Measurements from ENCODE around the gene CCDC107.

The CCDC107 gene

DNA sequence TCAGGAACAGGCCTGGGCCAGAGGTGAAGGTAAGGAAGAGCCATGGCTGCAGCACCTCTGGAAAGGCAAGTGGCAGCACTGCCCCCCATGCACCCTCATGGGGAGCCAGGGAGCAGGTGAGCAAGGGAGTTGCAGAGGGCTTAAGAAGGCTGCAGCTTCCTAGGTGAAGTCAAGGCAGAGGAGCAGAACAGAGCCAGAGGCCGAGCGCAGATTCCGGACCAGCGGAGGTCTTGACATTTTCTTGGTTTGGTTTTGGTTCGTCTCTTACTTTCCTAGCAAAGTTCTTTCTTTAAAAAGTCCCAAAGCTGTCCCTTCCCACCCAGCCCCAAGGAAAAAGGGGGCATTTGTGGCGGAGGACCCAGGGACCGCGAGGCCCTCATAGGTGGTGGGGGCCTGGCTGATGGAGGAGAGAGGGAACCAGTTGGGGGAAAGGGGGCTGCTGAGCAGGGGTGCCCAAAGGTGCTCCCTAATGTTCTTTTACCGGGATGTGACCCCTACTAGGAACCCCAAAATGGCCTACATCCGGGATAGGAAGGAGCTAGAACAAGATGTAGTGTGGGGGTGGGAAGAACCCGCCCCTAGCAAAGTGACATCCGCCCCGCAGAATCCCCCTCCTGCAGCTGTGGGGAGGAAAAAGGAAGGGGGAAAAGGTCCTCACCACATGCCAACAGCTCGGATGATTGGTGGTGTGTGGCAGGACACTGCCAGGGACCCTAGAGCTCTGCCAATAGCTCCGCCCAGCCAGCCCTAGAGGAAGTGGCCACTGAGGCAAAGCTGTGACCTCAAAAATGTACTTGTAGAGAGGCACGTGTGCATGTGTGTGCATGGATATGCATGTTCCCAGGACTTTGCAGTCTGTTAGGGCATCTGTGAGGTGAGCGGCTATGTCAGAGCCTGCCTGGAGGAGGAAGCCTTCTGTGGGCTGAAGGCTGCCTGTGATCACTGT lies 39.0 kb upstream of the CCDC107 start:
- Histone ChIP-seq H2BK5ac (ENCODE audit: low read length) (no peak overlapping the region), H3K4me3 (ENCODE audit: low read length) (no peak overlapping the region), H3K79me2 (ENCODE audit: control insufficient read depth, insufficient read depth, low read length) (no peaks in the 10 kb centered on the region), H2BK120ac (ENCODE audit: low read depth, low read length) (no peak overlapping the region), H3K4ac (ENCODE audit: low read depth, low read length) (no peak overlapping the region), H4K8ac (ENCODE audit: low read depth, low read length) (no peak overlapping the region), H3K36me3 (ENCODE audit: control insufficient read depth, insufficient read depth, low read length) (no peaks in the 10 kb centered on the region), H3K79me1 (ENCODE audit: low read length) (no peaks in the 10 kb centered on the region), H3K56ac (ENCODE audit: low read length) (no peak overlapping the region), H3K4me2 (ENCODE audit: low read length) (no peak overlapping the region), H3K18ac (ENCODE audit: low read length) (no peak overlapping the region), H2BK15ac (replicated peaks; ENCODE audit: low read depth) (no peak overlapping the region), H3K4me1 (ENCODE audit: control insufficient read depth, low read depth, low read length) (peaks cover 4% of the 10 kb centered on the region), H4K5ac (ENCODE audit: low read length) (no peak overlapping the region), H3K23ac (ENCODE audit: low read length) (no peak overlapping the region), H3K27ac (ENCODE audit: low read depth, low read length) (no peak overlapping the region), H3K27me3 (ENCODE audit: insufficient read depth, low read length, poor library complexity) (no peaks in the 10 kb centered on the region), H2AK5ac (ENCODE audit: low read length) (no peak overlapping the region), H3K9ac (ENCODE audit: low read length) (no peak overlapping the region)
- no CpG with 5 or more reads among the region's 17 CpGs for WGBS (ENCODE audit: extremely low coverage, insufficient coverage, low lambda C conversion rate)
- DNase-seq, result no peak

DNA sequence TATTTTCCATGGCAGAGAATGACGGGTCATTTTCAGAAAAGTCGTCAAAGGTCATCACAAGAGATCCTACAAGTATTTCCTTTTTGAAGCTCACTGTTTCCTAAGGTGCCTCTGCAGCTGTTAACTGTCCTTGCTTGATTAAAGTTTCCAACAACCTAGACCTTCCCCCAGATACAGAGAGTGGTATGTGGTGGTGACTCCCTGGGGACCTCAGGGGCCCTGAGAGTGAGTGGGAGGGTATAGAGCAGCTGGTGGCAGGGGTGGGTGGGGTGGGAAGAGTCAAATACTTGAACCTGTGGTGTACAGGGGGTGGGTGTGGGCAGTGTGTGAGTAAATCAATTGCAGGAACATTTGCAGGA lies 38.3 kb upstream of the CCDC107 start:
- peaks cover 4% of the 10 kb centered on the region for H3K4me1 ChIP-seq (ENCODE audit: control insufficient read depth, low read depth, low read length)
- no CpG with 5 or more reads among the region's 2 CpGs for WGBS (ENCODE audit: extremely low coverage, insufficient coverage, low lambda C conversion rate)
- no peaks in the 10 kb centered on the region for H3K27me3 ChIP-seq (ENCODE audit: insufficient read depth, low read length, poor library complexity)

DNA sequence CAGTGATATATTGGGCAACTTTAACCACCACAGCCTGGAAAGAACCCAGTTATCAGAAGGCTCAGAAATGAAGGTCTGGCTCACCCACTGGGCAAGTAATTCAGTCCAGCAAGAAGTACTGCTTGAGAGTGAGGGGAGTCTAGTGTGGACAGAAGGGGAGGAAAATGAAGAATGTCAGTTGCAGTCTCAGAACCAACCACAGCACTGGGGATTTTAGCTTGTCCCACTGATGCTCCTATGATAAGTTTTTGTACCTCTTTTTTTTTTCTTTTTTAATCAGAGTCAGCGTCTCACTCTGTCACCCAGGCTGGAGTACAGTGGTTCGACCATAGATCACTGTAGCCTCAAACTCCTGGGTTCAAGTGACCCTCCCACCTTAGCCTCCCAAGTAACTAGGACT lies 30.5 kb upstream of the CCDC107 start:
- WGBS (ENCODE audit: extremely low coverage, insufficient coverage, low lambda C conversion rate), result no CpG with 5 or more reads among the region's 2 CpGs

More for the DNA sequence above, 38.3 kb upstream of the CCDC107 start:
- no peaks in the 10 kb centered on the region for H3K79me1 ChIP-seq (ENCODE audit: low read length)
- no peak overlapping the region for H2BK120ac ChIP-seq (ENCODE audit: low read depth, low read length)
- H3K9ac ChIP-seq (ENCODE audit: low read length), result no peak overlapping the region
- H3K56ac ChIP-seq (ENCODE audit: low read length), result no peak overlapping the region
- H3K4ac ChIP-seq (ENCODE audit: low read depth, low read length), result no peak overlapping the region
- DNase-seq, result no peak
- no peak overlapping the region for H3K4me3 ChIP-seq (ENCODE audit: low read length)
- no peak overlapping the region for H2AK5ac ChIP-seq (ENCODE audit: low read length)
- H3K36me3 ChIP-seq (ENCODE audit: control insufficient read depth, insufficient read depth, low read length), result no peaks in the 10 kb centered on the region
- H3K23ac ChIP-seq (ENCODE audit: low read length), result no peak overlapping the region
- no peak overlapping the region for H2BK5ac ChIP-seq (ENCODE audit: low read length)
- H3K27ac ChIP-seq (ENCODE audit: low read depth, low read length), result no peak overlapping the region
- no peaks in the 10 kb centered on the region for H3K79me2 ChIP-seq (ENCODE audit: control insufficient read depth, insufficient read depth, low read length)
- H2BK15ac ChIP-seq (replicated peaks; ENCODE audit: low read depth), result no peak overlapping the region
- no peak overlapping the region for H3K18ac ChIP-seq (ENCODE audit: low read length)
- no peak overlapping the region for H4K8ac ChIP-seq (ENCODE audit: low read depth, low read length)
- H4K5ac ChIP-seq (ENCODE audit: low read length), result no peak overlapping the region
- H3K4me2 ChIP-seq (ENCODE audit: low read length), result no peak overlapping the region

DNA sequence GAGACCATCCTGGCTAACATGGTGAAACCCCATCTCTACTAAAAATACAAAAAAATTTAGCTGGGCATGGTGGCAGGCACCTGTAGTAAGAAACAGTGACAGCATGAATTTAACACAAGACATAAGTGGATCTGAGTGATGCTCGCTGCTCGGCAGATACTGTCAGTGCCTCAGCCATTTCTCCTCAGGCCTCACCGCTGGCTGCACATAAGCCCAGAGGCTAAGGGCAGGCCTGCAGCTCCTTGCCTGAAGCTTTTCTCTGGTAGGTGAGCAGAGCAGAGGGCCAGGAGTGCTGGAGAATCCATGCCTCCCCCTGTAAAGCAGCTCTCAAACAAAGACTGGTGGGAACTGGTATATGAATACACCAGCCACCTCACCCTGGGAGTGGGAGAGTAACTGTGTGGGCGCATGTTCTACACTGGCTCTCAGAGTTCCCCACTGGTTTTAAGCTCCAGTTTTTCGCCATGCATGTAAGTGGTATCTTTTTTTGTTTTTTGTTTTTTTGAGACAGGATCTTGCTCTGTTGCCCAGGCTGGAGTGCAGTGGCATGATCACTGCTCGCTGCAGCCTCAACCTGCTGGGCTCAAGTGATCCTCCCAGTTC lies 29.6 kb upstream of the CCDC107 start:
- H3K27ac ChIP-seq (ENCODE audit: low read depth, low read length), result no peak overlapping the region
- WGBS (ENCODE audit: extremely low coverage, insufficient coverage, low lambda C conversion rate), result no CpG with 5 or more reads among the region's 6 CpGs
- H2BK5ac ChIP-seq (ENCODE audit: low read length), result no peak overlapping the region

More for the DNA sequence above, 30.5 kb upstream of the CCDC107 start:
- H3K4ac ChIP-seq (ENCODE audit: low read depth, low read length), result no peak overlapping the region
- no peaks in the 10 kb centered on the region for H3K79me2 ChIP-seq (ENCODE audit: control insufficient read depth, insufficient read depth, low read length)
- no peak for DNase-seq
- no peak overlapping the region for H3K27ac ChIP-seq (ENCODE audit: low read depth, low read length)
- no peaks in the 10 kb centered on the region for H3K27me3 ChIP-seq (ENCODE audit: insufficient read depth, low read length, poor library complexity)
- no peak overlapping the region for H3K18ac ChIP-seq (ENCODE audit: low read length)
- no peak overlapping the region for H3K4me2 ChIP-seq (ENCODE audit: low read length)
- no peaks in the 10 kb centered on the region for H3K36me3 ChIP-seq (ENCODE audit: control insufficient read depth, insufficient read depth, low read length)
- H4K8ac ChIP-seq (ENCODE audit: low read depth, low read length), result no peak overlapping the region
- no peak overlapping the region for H2BK15ac ChIP-seq (replicated peaks; ENCODE audit: low read depth)
- no peaks in the 10 kb centered on the region for H3K79me1 ChIP-seq (ENCODE audit: low read length)
- no peak overlapping the region for H3K9ac ChIP-seq (ENCODE audit: low read length)
- H2AK5ac ChIP-seq (ENCODE audit: low read length), result no peak overlapping the region
- no peak overlapping the region for H2BK120ac ChIP-seq (ENCODE audit: low read depth, low read length)
- no peak overlapping the region for H3K4me3 ChIP-seq (ENCODE audit: low read length)
- no peak overlapping the region for H2BK5ac ChIP-seq (ENCODE audit: low read length)
- H3K4me1 ChIP-seq (ENCODE audit: control insufficient read depth, low read depth, low read length), result no peaks in the 10 kb centered on the region
- H4K5ac ChIP-seq (ENCODE audit: low read length), result no peak overlapping the region
- no peak overlapping the region for H3K56ac ChIP-seq (ENCODE audit: low read length)
- no peak overlapping the region for H3K23ac ChIP-seq (ENCODE audit: low read length)

DNA sequence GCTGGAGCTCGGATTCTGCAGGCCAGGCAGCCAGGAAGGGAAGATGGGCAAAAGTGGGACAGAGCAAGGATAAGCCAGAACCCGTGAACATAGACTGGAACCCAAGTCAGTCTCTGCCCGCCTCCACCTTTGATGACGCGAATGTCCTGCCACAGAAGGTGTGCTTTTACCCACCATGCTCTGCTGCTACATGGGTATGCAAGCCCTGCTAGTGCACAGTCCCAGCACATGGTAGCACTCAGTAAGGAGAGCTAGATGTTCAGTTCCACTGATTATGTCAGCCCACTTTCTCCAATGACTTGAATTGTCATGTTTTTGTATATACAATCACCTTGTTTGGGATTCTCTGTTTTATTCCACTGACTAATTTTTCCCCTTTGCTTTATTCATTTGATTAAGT lies 28.5 kb upstream of the CCDC107 start:
- Histone ChIP-seq H3K4me2 (ENCODE audit: low read length) (no peak overlapping the region), H3K79me2 (ENCODE audit: control insufficient read depth, insufficient read depth, low read length) (no peaks in the 10 kb centered on the region), H3K18ac (ENCODE audit: low read length) (no peak overlapping the region), H3K27me3 (ENCODE audit: insufficient read depth, low read length, poor library complexity) (no peaks in the 10 kb centered on the region), H4K5ac (ENCODE audit: low read length) (no peak overlapping the region), H3K9ac (ENCODE audit: low read length) (no peak overlapping the region), H3K23ac (ENCODE audit: low read length) (no peak overlapping the region), H4K8ac (ENCODE audit: low read depth, low read length) (no peak overlapping the region), H2BK5ac (ENCODE audit: low read length) (no peak overlapping the region), H2AK5ac (ENCODE audit: low read length) (no peak overlapping the region), H3K27ac (ENCODE audit: low read depth, low read length) (no peak overlapping the region), H3K36me3 (ENCODE audit: control insufficient read depth, insufficient read depth, low read length) (no peaks in the 10 kb centered on the region), H3K4me3 (ENCODE audit: low read length) (no peak overlapping the region), H3K56ac (ENCODE audit: low read length) (no peak overlapping the region), H3K4me1 (ENCODE audit: control insufficient read depth, low read depth, low read length) (no peaks in the 10 kb centered on the region), H2BK15ac (replicated peaks; ENCODE audit: low read depth) (no peak overlapping the region), H2BK120ac (ENCODE audit: low read depth, low read length) (no peak overlapping the region), H3K4ac (ENCODE audit: low read depth, low read length) (no peak overlapping the region), H3K79me1 (ENCODE audit: low read length) (no peaks in the 10 kb centered on the region)
- no CpG with 5 or more reads among the region's 5 CpGs for WGBS (ENCODE audit: extremely low coverage, insufficient coverage, low lambda C conversion rate)
- DNase-seq, result no peak

More for the DNA sequence above, 29.6 kb upstream of the CCDC107 start:
- Histone ChIP-seq H2AK5ac (ENCODE audit: low read length) (no peak overlapping the region), H4K8ac (ENCODE audit: low read depth, low read length) (no peak overlapping the region), H3K18ac (ENCODE audit: low read length) (no peak overlapping the region), H3K4me3 (ENCODE audit: low read length) (no peak overlapping the region), H3K56ac (ENCODE audit: low read length) (no peak overlapping the region), H3K27me3 (ENCODE audit: insufficient read depth, low read length, poor library complexity) (no peaks in the 10 kb centered on the region), H4K5ac (ENCODE audit: low read length) (no peak overlapping the region), H3K23ac (ENCODE audit: low read length) (no peak overlapping the region), H2BK120ac (ENCODE audit: low read depth, low read length) (no peak overlapping the region), H3K36me3 (ENCODE audit: control insufficient read depth, insufficient read depth, low read length) (no peaks in the 10 kb centered on the region), H3K9ac (ENCODE audit: low read length) (no peak overlapping the region), H2BK15ac (replicated peaks; ENCODE audit: low read depth) (no peak overlapping the region), H3K4me1 (ENCODE audit: control insufficient read depth, low read depth, low read length) (no peaks in the 10 kb centered on the region), H3K4ac (ENCODE audit: low read depth, low read length) (no peak overlapping the region), H3K79me1 (ENCODE audit: low read length) (no peaks in the 10 kb centered on the region), H3K4me2 (ENCODE audit: low read length) (no peak overlapping the region), H3K79me2 (ENCODE audit: control insufficient read depth, insufficient read depth, low read length) (no peaks in the 10 kb centered on the region)
- DNase-seq, result no peak
